NCI-H146 treated with DMSO at 0.1 percent for 48 hours (cell line): Measurements from ENCODE around the gene SLC26A8.
"Not testable (repeated sequence)": the region's sequence is repeated elsewhere in the genome, so short reads cannot be mapped to it uniquely, and the experiment has no call there.

Experiments used
- DNase-seq: peaks from one replicate; lab custom pipeline; 2025; ENCODE audit not compliant: unreplicated experiment; lab: John Stamatoyannopoulos, UW

The SLC26A8 gene

GRCh38 chr6:36018339-36018738 lies 6.1 kb downstream of the SLC26A8 start:
- DNase-seq, result no peak

GRCh38 chr6:36015666-36016065 lies 8.8 kb downstream of the SLC26A8 start:
- DNase-seq, result no peak

- DNase-seq, result no peak
Observed at GRCh38 chr6:36000451-36000850, 24.0 kb downstream of the SLC26A8 start.

- no peak for DNase-seq
Observed at GRCh38 chr6:35993150-35993549, 31.3 kb downstream of the SLC26A8 start.

GRCh38 chr6:35988047-35988446 lies 36.4 kb downstream of the SLC26A8 start:
- DNase-seq, result not testable (repeated sequence)

- no peak for DNase-seq
Observed at GRCh38 chr6:35984701-35985100, 39.7 kb downstream of the SLC26A8 start.

DNA sequence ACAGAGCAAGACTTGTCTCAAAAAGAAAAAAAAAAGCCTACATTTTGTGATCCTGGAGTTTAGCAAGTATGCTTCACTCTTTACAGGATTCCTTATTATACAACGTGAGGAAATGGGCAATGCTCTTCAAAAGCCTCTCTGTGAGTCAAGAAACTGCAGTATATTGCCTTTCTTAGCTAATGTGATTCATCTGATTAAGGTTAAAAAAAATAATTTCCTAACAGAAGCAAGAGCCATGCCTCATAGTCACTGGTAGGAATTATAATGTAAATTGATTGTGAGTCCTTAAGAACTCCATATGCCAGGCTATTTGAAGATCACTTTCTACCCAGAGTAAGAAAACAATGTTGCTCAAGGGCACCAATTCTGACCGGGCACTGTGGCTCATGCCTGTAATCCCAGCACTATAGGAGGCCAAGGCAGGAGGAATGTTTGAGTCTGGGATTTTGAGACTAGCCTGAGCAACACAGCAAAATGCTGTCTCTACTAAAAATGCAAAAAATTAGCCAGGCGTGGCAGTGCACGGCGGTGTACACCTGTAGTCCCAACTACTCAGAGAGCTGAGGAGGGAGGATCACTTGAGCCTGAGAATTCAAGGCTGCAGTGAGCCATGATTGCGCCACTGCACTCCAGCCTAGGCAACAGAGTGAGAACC lies 43.3 kb downstream of the SLC26A8 start:
- DNase-seq, result no peak

- DNase-seq, result not testable (repeated sequence)
Observed at GRCh38 chr6:35980126-35980525, 44.3 kb downstream of the SLC26A8 start.

GRCh38 chr6:35977308-35977707 lies 47.1 kb downstream of the SLC26A8 start:
- DNase-seq, result no peak

DNA sequence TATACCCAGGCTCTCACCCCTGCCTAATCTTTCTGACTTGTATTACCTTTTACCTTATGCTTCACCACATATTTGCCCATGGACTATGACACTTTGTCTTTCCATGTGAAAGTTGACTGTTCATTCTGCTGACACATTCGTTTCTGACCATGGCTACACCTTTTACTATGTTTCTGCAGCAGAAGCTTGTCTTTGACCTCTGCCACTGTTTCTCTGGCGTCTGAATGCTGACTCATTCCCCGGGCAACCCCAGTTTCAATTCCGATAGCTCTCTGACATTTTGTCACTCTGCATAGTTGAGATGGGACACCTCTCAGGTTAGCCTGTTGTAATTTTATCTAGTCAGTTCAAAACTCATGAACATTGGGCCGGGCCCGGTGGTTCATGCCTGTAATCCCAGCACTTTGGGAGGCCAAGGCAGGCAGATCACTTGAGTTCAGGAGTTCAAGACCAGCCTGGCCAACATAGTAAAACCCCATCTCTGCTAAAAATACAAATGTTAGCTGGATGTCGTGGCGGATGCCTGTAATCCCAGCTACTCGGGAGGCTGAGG lies 50.7 kb downstream of the SLC26A8 start:
- DNase-seq, result no peak

DNA sequence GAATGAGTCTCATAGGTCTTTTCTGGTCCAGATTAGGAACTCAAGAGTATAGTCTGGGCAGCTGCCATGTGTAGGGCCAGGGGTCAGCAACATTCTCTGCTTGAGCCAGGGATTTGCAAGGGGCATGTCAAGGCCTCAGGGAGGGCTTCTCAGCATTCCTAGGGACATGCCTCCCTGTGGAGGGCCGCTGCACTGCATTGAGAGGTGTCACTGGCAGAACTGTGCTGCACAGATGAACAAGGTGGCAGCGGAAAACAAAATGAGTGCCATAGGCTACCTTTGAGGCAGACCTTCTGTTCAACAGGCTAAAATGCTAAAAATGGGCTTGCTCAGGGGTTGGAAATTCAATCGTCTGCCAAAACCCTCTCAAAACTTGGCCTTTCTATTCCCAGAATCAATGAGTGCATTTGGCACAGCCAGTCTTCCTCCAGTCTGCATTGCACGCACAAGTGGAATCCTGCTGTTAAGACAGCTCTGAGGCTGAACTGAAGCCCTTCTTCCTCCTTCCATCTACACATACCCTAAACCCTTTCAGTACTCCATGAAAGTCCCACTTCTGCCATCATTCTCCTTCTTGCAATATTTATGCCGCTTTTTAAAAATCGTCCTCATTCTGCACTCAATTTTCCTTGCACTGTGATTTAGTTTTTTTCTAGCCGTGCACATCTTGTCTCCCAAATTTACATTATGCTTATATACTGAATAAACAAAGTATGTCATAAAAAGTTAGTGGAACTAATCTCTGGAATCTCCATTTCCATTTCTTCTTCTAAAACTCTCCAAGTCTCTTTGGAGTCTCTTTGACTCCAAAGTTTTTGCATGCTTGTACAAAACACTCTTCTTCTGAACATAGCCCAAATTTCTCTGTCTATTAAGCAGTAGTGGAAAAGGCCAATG lies 51.7 kb downstream of the SLC26A8 start:
- DNase-seq, result no peak

DNA sequence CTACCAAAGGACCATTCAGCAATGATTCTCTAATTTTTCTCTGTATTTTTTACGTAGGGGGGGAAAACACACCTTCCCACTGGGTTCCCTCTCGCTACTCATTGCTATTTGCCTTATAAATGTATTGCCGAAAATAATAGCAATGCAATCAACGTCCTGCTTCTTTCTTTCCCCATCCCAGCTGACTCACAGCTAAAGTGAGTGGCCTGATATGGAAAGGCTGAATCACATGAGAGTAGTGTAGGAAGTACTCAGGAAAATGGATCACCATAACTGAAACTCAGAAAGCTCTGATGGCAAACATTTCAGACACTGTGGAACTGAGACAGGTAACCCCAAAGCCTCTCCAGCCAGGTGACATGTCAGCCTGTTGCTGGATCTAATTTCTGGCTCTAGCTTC lies 54.3 kb downstream of the SLC26A8 start:
- no peak for DNase-seq

- no peak for DNase-seq
Observed at GRCh38 chr6:35969646-35970045, 54.8 kb downstream of the SLC26A8 start.

DNA sequence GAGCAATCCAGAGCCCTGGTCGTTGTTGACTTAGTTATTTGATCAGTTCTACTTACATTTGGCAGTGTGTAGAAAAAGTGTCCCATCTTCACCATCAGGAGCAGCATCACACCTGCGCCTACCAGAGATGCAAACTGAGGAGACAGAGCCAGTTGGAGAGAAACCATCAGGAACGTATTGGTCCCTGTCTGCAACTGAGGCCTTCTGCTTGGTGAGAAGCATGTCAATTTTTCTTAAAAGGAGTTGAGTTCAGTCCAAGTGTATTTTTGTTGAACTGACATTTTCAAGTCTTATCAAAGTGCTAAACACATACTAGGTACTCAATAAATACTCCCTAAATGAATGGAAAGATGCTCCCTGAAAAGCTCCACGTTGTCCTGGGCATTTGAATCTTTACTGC lies 55.6 kb downstream of the SLC26A8 start:
- no peak for DNase-seq

- DNase-seq, result peak; percentile 95
Observed at GRCh38 chr6:35967076-35967774, 57.2 kb downstream of the SLC26A8 start.

GRCh38 chr6:35962779-35963560 lies 61.5 kb downstream of the SLC26A8 start:
- no peak for DNase-seq

DNA sequence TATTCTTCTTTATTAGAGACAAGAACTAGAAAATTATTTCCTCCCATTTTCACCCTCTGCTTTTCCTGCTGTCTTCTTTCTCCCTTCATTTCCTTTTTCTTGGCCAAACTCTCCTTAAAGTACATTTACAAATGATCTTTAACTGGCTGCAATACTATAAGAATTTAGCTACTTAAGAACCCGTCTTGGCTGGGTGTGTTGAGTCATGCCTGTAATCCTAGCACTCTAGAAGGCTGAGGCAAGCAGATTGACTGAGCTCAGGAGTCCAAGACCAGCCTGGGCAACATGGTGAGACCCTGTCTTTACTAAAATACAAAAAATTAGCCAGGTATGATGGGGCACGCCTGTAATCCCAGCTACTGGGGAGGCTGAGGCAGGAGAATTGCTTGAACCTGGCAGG lies 64.3 kb downstream of the SLC26A8 start:
- DNase-seq, result no peak

- no peak for DNase-seq
Observed at GRCh38 chr6:35955970-35956369, 68.5 kb downstream of the SLC26A8 start.

- DNase-seq, result no peak
Observed at GRCh38 chr6:35955521-35955920, 68.9 kb downstream of the SLC26A8 start.

- no peak for DNase-seq
Observed at GRCh38 chr6:35955071-35955470, 69.4 kb downstream of the SLC26A8 start.

DNA sequence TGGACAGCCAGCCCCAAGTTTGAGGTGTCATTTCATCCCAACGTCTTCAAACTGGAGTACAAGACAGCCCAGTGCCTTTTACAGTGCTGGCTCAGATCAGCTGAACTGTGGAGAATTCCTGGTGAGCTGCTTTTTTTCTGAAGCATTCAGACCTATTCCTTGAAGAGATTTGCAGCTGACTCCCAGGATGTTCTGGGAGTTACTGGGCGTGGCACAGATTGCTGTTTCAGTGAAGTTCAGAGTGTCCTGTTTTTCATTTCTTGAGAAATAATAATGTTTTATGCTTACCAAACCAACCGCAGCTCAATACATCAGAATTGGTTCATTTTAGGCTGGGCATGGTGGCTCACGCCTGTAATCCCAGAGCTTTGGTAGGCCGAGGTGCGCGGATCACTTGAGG lies 70.1 kb downstream of the SLC26A8 start:
- no peak for DNase-seq
